A673 (cell line): ENCODE measurements around the gene MAPKAP1. TPM values are rescaled to one million over a fixed set of nuclear protein-coding genes. Genes with fewer than 3 reads are reported as not detected.

Experiments
- BruUV-seq: library from RNA; stranded (reverse); fragments of 400-500 nt; replicated peaks from 2 replicates; lab custom pipeline; 2021; lab: Mats Ljungman, UMichigan
- CTCF ChIA-PET: fragments of 300-600 bp; sonication (Branson Sonifier 250); formaldehyde crosslinking; loops from one replicate; lab custom pipeline; 2022; ENCODE audit warnings: antibody characterized with exemption; lab: Charles Lee
- POLR2A ChIA-PET: fragments of 300-600 bp; sonication (Branson Sonifier 250); formaldehyde crosslinking; loops from one replicate; lab custom pipeline; 2022; ENCODE audit warnings: antibody characterized with exemption; ENCODE audit not compliant: low non-redundant PET; lab: Charles Lee
- DNase-seq: peaks from one replicate; pipeline ENCODE4 v3.0.0-alpha.2; 2015; ENCODE audit warnings: low spot score
- H3K27ac ChIP-seq: fragments of 200-600 bp; sonication (generic); 2 replicates; pipeline ENCODE4 v1.5.1; 2016; ENCODE audit warnings: mixed run types, low read depth, mild to moderate bottlenecking, mixed read lengths, antibody characterized with exemption, low read length; ENCODE audit not compliant: poor library complexity, severe bottlenecking
- H3K27me3 ChIP-seq: fragments of 200-600 bp; sonication (generic); replicated peaks from 2 replicates; pipeline ENCODE4 v1.6.1; 2017; ENCODE audit warnings: mixed run types, low read depth, mild to moderate bottlenecking, mixed read lengths, antibody characterized with exemption, low read length; ENCODE audit not compliant: insufficient read depth, poor library complexity
- H3K36me3 ChIP-seq: fragments of 200-600 bp; sonication (generic); 2 replicates; pipeline ENCODE4 v1.6.1; 2016; ENCODE audit warnings: mixed run types, mild to moderate bottlenecking, mixed read lengths, antibody characterized with exemption, low read length; ENCODE audit not compliant: insufficient read depth, poor library complexity, severe bottlenecking
- H3K4me1 ChIP-seq: fragments of 200-600 bp; sonication (generic); 2 replicates; pipeline ENCODE4 v1.6.1; 2017; ENCODE audit warnings: mixed run types, mild to moderate bottlenecking, mixed read lengths, antibody characterized with exemption, low read length; ENCODE audit not compliant: insufficient read depth, poor library complexity, severe bottlenecking
- H3K4me3 ChIP-seq: fragments of 200-600 bp; sonication (generic); 2 replicates; pipeline ENCODE4 v1.5.1; 2016; ENCODE audit warnings: low read depth, mixed run types, mild to moderate bottlenecking, mixed read lengths, low read length; ENCODE audit not compliant: poor library complexity, severe bottlenecking
- H3K9me3 ChIP-seq: fragments of 200-600 bp; sonication (generic); 2 replicates; pipeline ENCODE4 v1.6.1; 2016; ENCODE audit warnings: mixed run types, low read depth, mild to moderate bottlenecking, mixed read lengths, antibody characterized with exemption, low read length; ENCODE audit not compliant: poor library complexity, severe bottlenecking
- EZH2 ChIP-seq: fragments of 200-600 bp; sonication (generic); IDR thresholded peaks from 2 replicates; pipeline ENCODE4 v1.6.1; 2017; ENCODE audit warnings: borderline replicate concordance, low read depth, mild to moderate bottlenecking, mixed read lengths, antibody characterized with exemption, low read length; ENCODE audit not compliant: poor library complexity, severe bottlenecking
- intact Hi-C: fragments of 100-400 bp; cut with micrococcal nuclease; formaldehyde crosslinking; loops from one replicate; pipeline ENCODE4 v1.10.0; 2022; ENCODE audit not compliant: unreplicated experiment
- total RNA-seq: library from RNA; stranded (reverse); gene quantifications from 2 replicates; pipeline ENCODE4 v1.2.3, GENCODE V29; 2021
- TF ChIP-seq, protein P1 (sequence below): fragments of 300-800, 200-600 bp; sonication (generic); conservative IDR thresholded peaks from 2 replicates; pipeline ENCODE4 v1.5.1; 2017; ENCODE audit warnings: low read depth, mild to moderate bottlenecking, antibody characterized with exemption, low read length, moderate library complexity, mixed read lengths

Gene MAPKAP1
- total RNA-seq, 1 experiment from 2014 or later: 98.7 TPM

DNA sequence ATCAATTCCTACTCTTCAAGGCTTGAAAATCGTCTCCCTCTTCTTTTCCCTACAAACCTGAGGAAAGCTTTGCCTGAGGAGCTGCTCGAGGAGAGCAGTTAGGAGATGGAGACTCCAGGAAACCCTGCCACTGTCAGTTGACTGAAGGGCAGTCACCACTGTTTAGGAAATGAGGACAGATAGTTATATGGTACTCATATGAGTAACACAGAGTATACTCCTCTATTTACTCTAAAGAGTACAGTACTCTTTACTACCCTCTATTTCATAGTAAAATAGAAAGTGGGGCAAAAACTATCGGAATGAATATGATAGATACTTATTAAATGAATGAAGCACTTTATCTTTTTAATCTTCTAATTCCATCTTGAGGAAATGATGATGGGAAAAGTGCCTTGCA is 115.8 kb downstream of the MAPKAP1 start:
- Histone ChIP-seq H3K27me3 (no peaks in the 10 kb centered on the region), H3K4me3 (no peak overlapping the region), H3K4me1 (peaks cover 9% of the 10 kb centered on the region), H3K27ac (no peak overlapping the region), H3K9me3 (no peaks in the 10 kb centered on the region), H3K36me3 (no peaks in the 10 kb centered on the region)
- no peak for DNase-seq
- ChIA-PET CTCF (interaction anchor here (0.6 kb wide), 1 partner anchor 40 kb away, joined by 4 read pairs; no protein-coding TSS in a partner anchor), POLR2A (no interaction called here)
- TF ChIP-seq, protein P1, sequence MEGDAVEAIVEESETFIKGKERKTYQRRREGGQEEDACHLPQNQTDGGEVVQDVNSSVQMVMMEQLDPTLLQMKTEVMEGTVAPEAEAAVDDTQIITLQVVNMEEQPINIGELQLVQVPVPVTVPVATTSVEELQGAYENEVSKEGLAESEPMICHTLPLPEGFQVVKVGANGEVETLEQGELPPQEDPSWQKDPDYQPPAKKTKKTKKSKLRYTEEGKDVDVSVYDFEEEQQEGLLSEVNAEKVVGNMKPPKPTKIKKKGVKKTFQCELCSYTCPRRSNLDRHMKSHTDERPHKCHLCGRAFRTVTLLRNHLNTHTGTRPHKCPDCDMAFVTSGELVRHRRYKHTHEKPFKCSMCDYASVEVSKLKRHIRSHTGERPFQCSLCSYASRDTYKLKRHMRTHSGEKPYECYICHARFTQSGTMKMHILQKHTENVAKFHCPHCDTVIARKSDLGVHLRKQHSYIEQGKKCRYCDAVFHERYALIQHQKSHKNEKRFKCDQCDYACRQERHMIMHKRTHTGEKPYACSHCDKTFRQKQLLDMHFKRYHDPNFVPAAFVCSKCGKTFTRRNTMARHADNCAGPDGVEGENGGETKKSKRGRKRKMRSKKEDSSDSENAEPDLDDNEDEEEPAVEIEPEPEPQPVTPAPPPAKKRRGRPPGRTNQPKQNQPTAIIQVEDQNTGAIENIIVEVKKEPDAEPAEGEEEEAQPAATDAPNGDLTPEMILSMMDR: no peak
- no peak for TF ChIP-seq EZH2
- BruUV-seq: no TSS peak
- intact Hi-C loops: no loop called here

DNA sequence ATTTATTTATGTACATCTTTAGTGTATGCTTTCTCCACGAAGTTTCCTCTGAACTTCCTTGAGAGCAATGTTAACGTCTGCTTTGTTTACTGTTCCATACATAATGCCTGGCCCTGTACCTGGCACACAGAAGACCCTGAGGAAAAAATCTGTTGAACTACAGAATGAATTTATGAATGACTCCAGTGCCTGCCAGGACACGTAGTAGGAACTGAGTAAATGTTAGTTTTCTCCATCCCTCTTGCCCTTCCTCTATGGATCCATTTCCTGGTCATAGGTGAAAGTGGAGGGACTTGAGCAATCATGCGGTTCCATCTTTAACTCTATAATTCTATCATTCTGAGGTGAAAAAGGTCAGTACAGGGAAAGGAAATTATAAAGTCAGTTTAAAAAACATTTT is 117.7 kb downstream of the MAPKAP1 start:
- H3K9me3 ChIP-seq: no peaks in the 10 kb centered on the region
- ChIA-PET CTCF (no interaction called here), POLR2A (no interaction called here)
- no peak for TF ChIP-seq EZH2
- TF ChIP-seq, protein P1: no peak
- intact Hi-C loops: no loop called here
- no peak overlapping the region for H3K4me3 ChIP-seq
- no TSS peak for BruUV-seq
- H3K4me1 ChIP-seq: peaks cover 6% of the 10 kb centered on the region
- H3K36me3 ChIP-seq: no peaks in the 10 kb centered on the region
- H3K27ac ChIP-seq: no peak overlapping the region
- H3K27me3 ChIP-seq: no peaks in the 10 kb centered on the region
- no peak for DNase-seq

DNA sequence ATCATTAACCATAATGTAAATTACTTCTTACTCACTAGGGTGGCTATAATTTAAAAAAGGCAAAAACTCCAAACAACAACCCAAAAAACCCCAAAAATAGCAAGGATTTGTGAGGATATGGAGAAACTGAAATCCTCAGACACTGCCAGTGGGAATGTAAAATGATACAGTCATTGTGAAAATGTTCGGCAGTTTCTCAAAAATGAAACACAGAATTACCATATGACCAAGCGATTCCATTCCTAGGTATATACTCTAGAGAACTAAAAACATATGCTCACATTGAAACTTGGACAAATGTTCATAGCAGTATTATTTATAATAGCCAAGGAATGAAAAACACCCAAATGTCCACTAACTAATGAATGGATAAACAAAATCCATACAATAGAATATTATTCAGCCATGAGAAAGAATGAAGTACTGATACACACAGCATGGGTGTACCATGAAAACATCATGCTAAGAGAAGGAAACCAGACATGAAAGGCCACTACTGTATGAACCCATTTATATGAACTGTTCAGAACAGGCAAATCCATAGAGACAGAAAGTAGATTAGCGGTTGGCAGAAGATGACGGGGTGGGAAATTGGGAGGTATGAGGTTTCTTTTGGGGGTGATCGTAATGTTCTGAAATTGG is 119.1 kb downstream of the MAPKAP1 start:
- no peak overlapping the region for H3K4me3 ChIP-seq
- no peak overlapping the region for H3K27ac ChIP-seq
- ChIA-PET CTCF (no interaction called here), POLR2A (no interaction called here)
- no peaks in the 10 kb centered on the region for H3K9me3 ChIP-seq
- BruUV-seq: no TSS peak
- intact Hi-C loops: no loop called here
- TF ChIP-seq, protein P1: no peak
- TF ChIP-seq EZH2: no peak
- no peak for DNase-seq
- no peaks in the 10 kb centered on the region for H3K36me3 ChIP-seq
- H3K4me1 ChIP-seq: no peaks in the 10 kb centered on the region
- H3K27me3 ChIP-seq: no peaks in the 10 kb centered on the region
